ENCODE results near the gene ST3GAL3.

DNA sequence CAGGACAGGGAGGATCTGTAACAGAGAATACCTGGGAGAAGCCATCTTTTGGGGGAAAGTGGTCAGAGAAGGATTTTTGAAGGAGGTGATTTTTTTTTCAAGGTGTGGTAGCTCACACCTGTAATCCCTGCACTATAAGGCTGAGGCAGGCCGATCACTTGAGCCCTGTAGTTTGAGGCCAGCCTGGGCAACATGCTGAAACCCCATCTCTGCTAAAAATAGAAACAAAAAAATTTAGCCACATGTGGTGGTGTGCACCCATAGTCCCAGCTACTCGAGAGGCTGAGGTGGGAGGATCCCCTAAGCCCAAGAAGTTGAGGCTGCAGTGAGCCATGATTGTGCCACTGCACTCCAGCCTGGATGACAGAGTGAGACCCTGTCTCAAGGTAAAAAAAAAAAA lies 158.9 kb downstream of the ST3GAL3 start:
- TF ChIP-seq, protein P1, sequence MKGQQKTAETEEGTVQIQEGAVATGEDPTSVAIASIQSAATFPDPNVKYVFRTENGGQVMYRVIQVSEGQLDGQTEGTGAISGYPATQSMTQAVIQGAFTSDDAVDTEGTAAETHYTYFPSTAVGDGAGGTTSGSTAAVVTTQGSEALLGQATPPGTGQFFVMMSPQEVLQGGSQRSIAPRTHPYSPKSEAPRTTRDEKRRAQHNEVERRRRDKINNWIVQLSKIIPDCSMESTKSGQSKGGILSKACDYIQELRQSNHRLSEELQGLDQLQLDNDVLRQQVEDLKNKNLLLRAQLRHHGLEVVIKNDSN (CRISPR knock-in tag; IDR thresholded peaks at IDR 0.05), result no peak
- TF ChIP-seq, protein P2, sequence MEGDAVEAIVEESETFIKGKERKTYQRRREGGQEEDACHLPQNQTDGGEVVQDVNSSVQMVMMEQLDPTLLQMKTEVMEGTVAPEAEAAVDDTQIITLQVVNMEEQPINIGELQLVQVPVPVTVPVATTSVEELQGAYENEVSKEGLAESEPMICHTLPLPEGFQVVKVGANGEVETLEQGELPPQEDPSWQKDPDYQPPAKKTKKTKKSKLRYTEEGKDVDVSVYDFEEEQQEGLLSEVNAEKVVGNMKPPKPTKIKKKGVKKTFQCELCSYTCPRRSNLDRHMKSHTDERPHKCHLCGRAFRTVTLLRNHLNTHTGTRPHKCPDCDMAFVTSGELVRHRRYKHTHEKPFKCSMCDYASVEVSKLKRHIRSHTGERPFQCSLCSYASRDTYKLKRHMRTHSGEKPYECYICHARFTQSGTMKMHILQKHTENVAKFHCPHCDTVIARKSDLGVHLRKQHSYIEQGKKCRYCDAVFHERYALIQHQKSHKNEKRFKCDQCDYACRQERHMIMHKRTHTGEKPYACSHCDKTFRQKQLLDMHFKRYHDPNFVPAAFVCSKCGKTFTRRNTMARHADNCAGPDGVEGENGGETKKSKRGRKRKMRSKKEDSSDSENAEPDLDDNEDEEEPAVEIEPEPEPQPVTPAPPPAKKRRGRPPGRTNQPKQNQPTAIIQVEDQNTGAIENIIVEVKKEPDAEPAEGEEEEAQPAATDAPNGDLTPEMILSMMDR (IDR thresholded peaks at IDR 0.05), result no peak
- TF ChIP-seq GABPB1 (CRISPR knock-in tag; IDR thresholded peaks at IDR 0.05), result no peak
- TF ChIP-seq MYBL2 (CRISPR knock-in tag; IDR thresholded peaks at IDR 0.05), result no peak
- TF ChIP-seq, protein P3, sequence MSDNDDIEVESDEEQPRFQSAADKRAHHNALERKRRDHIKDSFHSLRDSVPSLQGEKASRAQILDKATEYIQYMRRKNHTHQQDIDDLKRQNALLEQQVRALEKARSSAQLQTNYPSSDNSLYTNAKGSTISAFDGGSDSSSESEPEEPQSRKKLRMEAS (CRISPR knock-in tag; IDR thresholded peaks at IDR 0.05), result no peak
- TF ChIP-seq ZNF396 (CRISPR knock-in tag; IDR thresholded peaks at IDR 0.05; ENCODE audit: borderline replicate concordance), result no peak
- no peak for TF ChIP-seq KAT7 (CRISPR knock-in tag; IDR thresholded peaks at IDR 0.05; ENCODE audit: borderline replicate concordance)
- TF ChIP-seq, protein P4, sequence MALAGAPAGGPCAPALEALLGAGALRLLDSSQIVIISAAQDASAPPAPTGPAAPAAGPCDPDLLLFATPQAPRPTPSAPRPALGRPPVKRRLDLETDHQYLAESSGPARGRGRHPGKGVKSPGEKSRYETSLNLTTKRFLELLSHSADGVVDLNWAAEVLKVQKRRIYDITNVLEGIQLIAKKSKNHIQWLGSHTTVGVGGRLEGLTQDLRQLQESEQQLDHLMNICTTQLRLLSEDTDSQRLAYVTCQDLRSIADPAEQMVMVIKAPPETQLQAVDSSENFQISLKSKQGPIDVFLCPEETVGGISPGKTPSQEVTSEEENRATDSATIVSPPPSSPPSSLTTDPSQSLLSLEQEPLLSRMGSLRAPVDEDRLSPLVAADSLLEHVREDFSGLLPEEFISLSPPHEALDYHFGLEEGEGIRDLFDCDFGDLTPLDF (CRISPR knock-in tag; IDR thresholded peaks at IDR 0.05), result no peak
- TF ChIP-seq, protein P5, sequence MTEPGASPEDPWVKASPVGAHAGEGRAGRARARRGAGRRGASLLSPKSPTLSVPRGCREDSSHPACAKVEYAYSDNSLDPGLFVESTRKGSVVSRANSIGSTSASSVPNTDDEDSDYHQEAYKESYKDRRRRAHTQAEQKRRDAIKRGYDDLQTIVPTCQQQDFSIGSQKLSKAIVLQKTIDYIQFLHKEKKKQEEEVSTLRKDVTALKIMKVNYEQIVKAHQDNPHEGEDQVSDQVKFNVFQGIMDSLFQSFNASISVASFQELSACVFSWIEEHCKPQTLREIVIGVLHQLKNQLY (CRISPR knock-in tag; IDR thresholded peaks at IDR 0.05), result no peak
- TF ChIP-seq CREB1 (CRISPR knock-in tag; IDR thresholded peaks at IDR 0.05), result no peak
- no peak for TF ChIP-seq ELF4 (CRISPR knock-in tag; IDR thresholded peaks at IDR 0.05; ENCODE audit: low read depth)

Measured in WTC11 (cell line).